ENCODE results near the gene DNAH8.

DNAH8 gene

GRCh38 chr6:39078695-39079094 lies 363.6 kb downstream of the DNAH8 start:
- DNase-seq = no peak

DNA sequence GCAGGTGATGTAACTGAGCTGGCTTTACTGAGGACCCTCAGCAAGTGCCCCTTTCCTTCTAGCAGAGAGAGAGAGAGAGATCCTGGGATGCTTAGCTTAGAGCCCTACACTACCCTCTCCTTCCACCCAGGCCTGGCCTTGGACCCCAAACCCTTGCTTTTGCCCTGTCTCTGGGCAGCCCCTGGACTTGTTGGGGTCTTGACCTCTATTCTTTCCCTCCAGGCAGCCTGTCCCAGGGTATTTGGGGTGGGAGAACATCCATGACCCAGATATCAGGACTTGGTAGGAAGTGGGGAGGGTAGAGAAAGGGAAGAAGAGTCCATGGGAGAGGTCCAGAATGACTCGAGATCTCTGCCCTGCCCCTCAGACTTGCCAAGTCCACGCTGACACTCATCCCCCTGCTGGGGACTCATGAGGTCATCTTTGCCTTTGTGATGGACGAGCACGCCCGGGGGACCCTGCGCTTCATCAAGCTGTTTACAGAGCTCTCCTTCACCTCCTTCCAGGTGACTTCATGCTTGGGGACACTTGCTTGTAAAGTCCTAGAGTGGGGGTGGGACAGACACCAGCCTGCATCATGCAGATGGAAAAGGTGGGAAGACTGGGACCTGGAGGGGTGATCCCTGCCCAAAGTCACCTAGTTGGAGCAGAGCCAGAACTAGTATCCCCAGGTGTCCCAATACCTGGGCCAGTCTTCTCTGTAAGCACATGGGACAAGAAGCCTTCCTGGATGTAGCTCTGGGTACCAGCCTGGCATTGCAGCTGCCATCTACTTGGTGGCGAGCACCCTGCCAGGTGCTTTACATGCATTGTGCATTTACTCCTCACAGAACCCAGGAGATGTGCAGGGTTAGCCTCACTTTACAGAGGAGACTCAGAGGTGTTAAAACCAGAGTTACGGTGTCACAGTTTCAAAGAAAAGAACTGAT lies 364.4 kb downstream of the DNAH8 start:
- DNase-seq = no peak
